H1 (cell line): ENCODE results near the gene RIT2. TPM values are rescaled to one million over a fixed set of nuclear protein-coding genes. Genes with fewer than 3 reads are reported as not detected.

Source experiments
- CTCF ChIA-PET: fragments of 300-600 bp; sonication (Branson Sonifier 250); formaldehyde crosslinking; loops from one replicate; lab custom pipeline; 2021; ENCODE audit not compliant: partially characterized antibody; lab: Charles Lee
- POLR2A ChIA-PET: fragments of 300-600 bp; sonication (Branson Sonifier 250); formaldehyde crosslinking; loops from one replicate; lab custom pipeline; 2021; ENCODE audit warnings: inconsistent platforms; ENCODE audit not compliant: partially characterized antibody; lab: Charles Lee
- DNase-seq, 2 experiments: peaks; one replicate each; pipeline versions ENCODE4 v3.0.0 to v3.0.0-alpha.2; 2010 to 2022; ENCODE audit warnings: low spot score in 2 of 2, low read depth in 1 of 2, mixed read lengths in 1 of 2
- FAIRE-seq: peaks from 2 replicates; lab custom pipeline; 2011; peaks lifted over from hg19 to GRCh38; lab: Jason Lieb, UNC
- H2AFZ ChIP-seq: 2 replicates; pipeline ENCODE4 v1.8.1; 2012; ENCODE audit warnings: low read length, inconsistent platforms
- H2AK5ac ChIP-seq: 2 replicates; pipeline ENCODE4 v1.6.1; 2013; ENCODE audit warnings: low read depth, low read length
- H2BK120ac ChIP-seq: replicated peaks from 2 replicates; pipeline ENCODE3; 2013; ENCODE audit warnings: low read depth, low read length, inconsistent platforms
- H2BK12ac ChIP-seq: 2 replicates; pipeline ENCODE4 v1.6.1; 2013; ENCODE audit warnings: low read depth, low read length
- H2BK15ac ChIP-seq: 2 replicates; pipeline ENCODE4 v1.6.1; 2013; ENCODE audit warnings: low read length
- H2BK20ac ChIP-seq: 2 replicates; pipeline ENCODE4 v1.6.1; 2013; ENCODE audit warnings: low read length
- H2BK5ac ChIP-seq: 2 replicates; pipeline ENCODE4 v1.6.1; 2013; ENCODE audit warnings: low read depth, low read length
- H3K14ac ChIP-seq: 2 replicates; pipeline ENCODE4 v1.6.1; 2013; ENCODE audit warnings: inconsistent platforms; ENCODE audit not compliant: insufficient read length
- H3K18ac ChIP-seq: 2 replicates; pipeline ENCODE4 v1.6.1; 2013; ENCODE audit warnings: low read length; ENCODE audit errors: extremely low read depth
- H3K23ac ChIP-seq: 2 replicates; pipeline ENCODE4 v1.6.1; 2013; ENCODE audit warnings: inconsistent platforms; ENCODE audit not compliant: insufficient read length
- H3K23me2 ChIP-seq: 2 replicates; pipeline ENCODE4 v1.6.1; 2013; ENCODE audit warnings: low read depth, low read length
- H3K27ac ChIP-seq: 2 replicates; pipeline ENCODE4 v1.6.1; 2011; ENCODE audit warnings: low read depth, low read length, inconsistent platforms
- H3K27me3 ChIP-seq, 4 experiments: replicated peaks in 1 of 4; 1 replicate in 1 of 4; 2 replicates in 3 of 4; pipeline versions ENCODE4 v1.6.1 to v1.8.1; 2011 to 2013; ENCODE audit warnings: low read length in 3 of 4, mild to moderate bottlenecking in 3 of 4, inconsistent platforms in 2 of 4, mixed read lengths in 2 of 4, moderate library complexity in 1 of 4; ENCODE audit not compliant: control insufficient read depth in 3 of 4, insufficient read depth in 3 of 4; ENCODE audit errors: extremely low read depth in 1 of 4
- H3K36me3 ChIP-seq, 4 experiments: 2 replicates each; pipeline versions ENCODE4 v1.6.1 to v1.8.1; 2011 to 2013; ENCODE audit warnings: mild to moderate bottlenecking in 4 of 4, low read length in 3 of 4, moderate library complexity in 2 of 4, control low read depth in 1 of 4, inconsistent platforms in 1 of 4; ENCODE audit not compliant: insufficient read depth in 4 of 4, control insufficient read depth in 2 of 4
- H3K4ac ChIP-seq: replicated peaks from 2 replicates; pipeline ENCODE3; 2013; ENCODE audit warnings: low read length, low read depth, mixed read lengths, inconsistent platforms; ENCODE audit not compliant: insufficient read length
- H3K4me1 ChIP-seq, 4 experiments: replicated peaks in 1 of 4; 1 replicate in 1 of 4; 2 replicates in 3 of 4; pipeline versions ENCODE4 v1.6.1 to v1.8.1; 2011 to 2013; ENCODE audit warnings: low read length in 3 of 4, inconsistent platforms in 2 of 4, mixed read lengths in 1 of 4; ENCODE audit not compliant: insufficient read depth in 4 of 4, control insufficient read depth in 3 of 4
- H3K4me2 ChIP-seq, 2 experiments: 2 replicates each; pipeline versions ENCODE4 v1.6.1 to v1.8.1; 2011 to 2013; ENCODE audit warnings: low read depth in 2 of 2, low read length in 2 of 2, control low read depth in 1 of 2, inconsistent platforms in 1 of 2, mild to moderate bottlenecking in 1 of 2; ENCODE audit not compliant: insufficient read depth in 1 of 2
- H3K4me3 ChIP-seq, 4 experiments: fragments of 200-600, 300-600 bp in 1 of 4; sonication (generic), shearing (Covaris generic), sonication (Bioruptor Twin) in 1 of 4; 2 replicates each; pipeline versions ENCODE4 v1.5.1 to v1.8.1; 2011 to 2016; ENCODE audit warnings: low read length in 4 of 4, low read depth in 3 of 4, control low read depth in 2 of 4, inconsistent platforms in 2 of 4, mild to moderate bottlenecking in 2 of 4, mixed read lengths in 1 of 4, moderate library complexity in 1 of 4; ENCODE audit not compliant: insufficient read depth in 2 of 4; ENCODE audit errors: extremely low read depth in 1 of 4
- H3K56ac ChIP-seq: replicated peaks from 2 replicates; pipeline ENCODE3; 2013; ENCODE audit warnings: low read depth, mild to moderate bottlenecking, mixed read lengths, low read length, inconsistent platforms; ENCODE audit not compliant: insufficient read length
- H3K79me1 ChIP-seq: 2 replicates; pipeline ENCODE4 v1.6.1; 2013; ENCODE audit warnings: low read depth, low read length, control low read depth
- H3K79me2 ChIP-seq, 2 experiments: 2 replicates each; pipeline versions ENCODE4 v1.6.1 to v1.8.1; 2012 to 2013; ENCODE audit warnings: low read length in 2 of 2, mild to moderate bottlenecking in 2 of 2, inconsistent platforms in 1 of 2; ENCODE audit not compliant: insufficient read depth in 2 of 2, control insufficient read depth in 1 of 2
- H3K9ac ChIP-seq, 4 experiments: replicated peaks in 1 of 4; 1 replicate in 1 of 4; 2 replicates in 3 of 4; pipeline versions ENCODE4 v1.6.1 to v1.8.1; 2011 to 2013; ENCODE audit warnings: low read depth in 3 of 4, low read length in 3 of 4, control low read depth in 2 of 4, mild to moderate bottlenecking in 2 of 4, moderate library complexity in 2 of 4, inconsistent platforms in 1 of 4; ENCODE audit errors: extremely low read depth in 1 of 4
- H3K9me3 ChIP-seq, 2 experiments: 2 replicates each; pipeline versions ENCODE4 v1.6.1 to v1.8.1; 2012 to 2013; ENCODE audit warnings: mild to moderate bottlenecking in 2 of 2, moderate library complexity in 2 of 2, control low read depth in 1 of 2, inconsistent platforms in 1 of 2, low read depth in 1 of 2, low read length in 1 of 2, mixed read lengths in 1 of 2; ENCODE audit not compliant: insufficient read depth in 2 of 2
- H4K20me1 ChIP-seq, 2 experiments: replicated peaks in 1 of 2; 2 replicates each; pipeline versions ENCODE3 to v1.8.1; 2011 to 2013; ENCODE audit warnings: inconsistent platforms in 2 of 2, low read length in 2 of 2, mild to moderate bottlenecking in 1 of 2; ENCODE audit not compliant: insufficient read depth in 2 of 2, control insufficient read depth in 1 of 2
- H4K5ac ChIP-seq: 2 replicates; pipeline ENCODE4 v1.6.1; 2013; ENCODE audit warnings: low read length, low read depth, mixed read lengths, inconsistent platforms; ENCODE audit not compliant: insufficient read length
- H4K8ac ChIP-seq: 2 replicates; pipeline ENCODE4 v1.8.0; 2013; ENCODE audit warnings: mild to moderate bottlenecking, moderate library complexity, low read length, inconsistent platforms; ENCODE audit not compliant: insufficient read depth; ENCODE audit errors: extremely low read depth
- H4K91ac ChIP-seq: replicated peaks from 2 replicates; pipeline ENCODE3; 2013; ENCODE audit warnings: low read length, mixed read lengths, inconsistent platforms; ENCODE audit not compliant: insufficient read length
- EP300 ChIP-seq, 2 experiments: IDR thresholded peaks; 1 replicate in 1 of 2; 2 replicates in 1 of 2; pipeline ENCODE4 v1.6.1; 2011 to 2012; ENCODE audit warnings: low read depth in 2 of 2, low read length in 2 of 2, mild to moderate bottlenecking in 2 of 2, borderline replicate concordance in 1 of 2, inconsistent platforms in 1 of 2, moderate library complexity in 1 of 2
- HDAC6 ChIP-seq: IDR thresholded peaks from one replicate; pipeline ENCODE4 v1.7.1; 2012; ENCODE audit warnings: low read depth, mild to moderate bottlenecking, inconsistent platforms, low read length, moderate library complexity
- POLR2A ChIP-seq, 2 experiments: IDR thresholded peaks; 1 replicate in 1 of 2; 2 replicates in 1 of 2; pipeline ENCODE4 v1.6.1; 2011; ENCODE audit warnings: low read depth in 2 of 2, low read length in 2 of 2, mild to moderate bottlenecking in 2 of 2; ENCODE audit errors: control extremely low read depth in 1 of 2
- RAD21 ChIP-seq, 2 experiments: IDR thresholded peaks in 1 of 2; conservative IDR thresholded peaks in 1 of 2; 2 replicates each; pipeline ENCODE4 v1.6.1; 2011; ENCODE audit warnings: low read depth in 2 of 2, low read length in 2 of 2, improper control_type of control experiment in 1 of 2, inconsistent platforms in 1 of 2, mild to moderate bottlenecking in 1 of 2, moderate library complexity in 1 of 2
- RBBP5 ChIP-seq: IDR thresholded peaks from 2 replicates; pipeline ENCODE4 v1.7.1; 2012; ENCODE audit warnings: low read depth, mild to moderate bottlenecking, inconsistent platforms, low read length, moderate library complexity, borderline replicate concordance
- YY1 ChIP-seq: IDR thresholded peaks from 2 replicates; pipeline ENCODE4 v1.6.1; 2011; ENCODE audit warnings: low read depth, mild to moderate bottlenecking, low read length
- WGBS, 2 experiments: shearing (Covaris generic) in 1 of 2; methylation state at CpG; one replicate each; pipeline versions ENCODE4 v1.1.6 to v1.1.7; 2013 to 2015; ENCODE audit warnings: low lambda C conversion rate in 2 of 2, mixed read lengths in 2 of 2, inconsistent platforms in 1 of 2, low coverage in 1 of 2, missing lambda C conversion rate in 1 of 2; ENCODE audit not compliant: insufficient replicate concordance in 2 of 2, insufficient coverage in 1 of 2, insufficient read length in 1 of 2; ENCODE audit errors: extremely low coverage in 1 of 2, missing lambda C conversion rate in 1 of 2; 5-methylcytosine and 5-hydroxymethylcytosine counted together
- polyA plus RNA-seq, 7 experiments: library from polyadenylated mRNA; depleted of rRNA in 3 of 7; stranded (reverse) in 5 of 7; unstranded in 2 of 7; fragments of >200 nt in 5 of 7; fragments of 200-250 nt in 2 of 7; gene quantifications; 1 replicate in 5 of 7; 2 replicates in 1 of 7; 4 replicates in 1 of 7; pipeline versions ENCODE4 v1.2.1 to v1.2.3, GENCODE V29; 2011 to 2013; ENCODE audit warnings: missing spikeins in 2 of 7, mixed read lengths in 2 of 7
- total RNA-seq: library from RNA; stranded (reverse); fragmentation: NEBNext Ultra II Directional; extraction: Animal tissue kit (Norgen Biotek cat#: 25700); gene quantifications from 2 replicates; pipeline ENCODE4 v1.2.1, GENCODE V29; 2021

RIT2 gene
- total and polyA plus RNA-seq, 2 of the 8 experiments (the other 6 are each of a cell fraction or from before 2014, with no cell fraction given) = 0.67 to 3.2 TPM

- H2BK15ac ChIP-seq = no peak overlapping the region
- no peak overlapping the region for H3K4ac ChIP-seq
- no peak overlapping the region for H2BK5ac ChIP-seq
- no peak overlapping the region for H3K9ac ChIP-seq
- no peak overlapping the region for H3K14ac ChIP-seq
- no peaks in the 10 kb centered on the region for H3K27me3 ChIP-seq
- H3K4me2 ChIP-seq = no peak overlapping the region
- H2AK5ac ChIP-seq = no peak overlapping the region
- H3K4me1 ChIP-seq = no peaks in the 10 kb centered on the region
- no peaks in the 10 kb centered on the region for H3K79me1 ChIP-seq
- no peak overlapping the region for H2BK12ac ChIP-seq
- H2AFZ ChIP-seq = no peak overlapping the region
- TF ChIP-seq EP300 (IDR thresholded peaks at IDR 0.05; ENCODE audit: borderline replicate concordance in 1 of 2, low read depth in 2 of 2, low read length in 2 of 2) (no peak), YY1 (no peak), HDAC6 (no peak), RAD21 (IDR thresholded peaks at IDR 0.05 in 1 of 2, conservative IDR thresholded peaks at IDR 0.05 in 1 of 2; ENCODE audit: low read depth in 2 of 2, low read length in 2 of 2) (no peak), RBBP5 (no peak), POLR2A (IDR thresholded peaks at IDR 0.05; ENCODE audit: control extremely low read depth in 1 of 2, low read depth in 2 of 2, low read length in 2 of 2) (no peak)
- TF ChIP-seq, all 59 proteins: peak for 0
- no peak overlapping the region for H3K56ac ChIP-seq
- H3K23me2 ChIP-seq = no peaks in the 10 kb centered on the region
- no peak overlapping the region for H2BK120ac ChIP-seq
- no peaks in the 10 kb centered on the region for H4K20me1 ChIP-seq
- 96% methylated on average over 2 of the region's 2 CpGs; no CpG with 5 or more reads in 1 of the 2 experiments for WGBS, 2 experiments
- H2BK20ac ChIP-seq = no peak overlapping the region
- no peaks in the 10 kb centered on the region for H3K36me3 ChIP-seq
- CTCF ChIA-PET = no interaction called here
- no peaks in the 10 kb centered on the region for H3K9me3 ChIP-seq
- no peak overlapping the region for H3K23ac ChIP-seq
- POLR2A ChIA-PET = no interaction called here
- H3K27ac ChIP-seq = no peak overlapping the region
- H4K91ac ChIP-seq = no peak overlapping the region
- H4K5ac ChIP-seq = no peak overlapping the region
- no peak for FAIRE-seq
- H3K18ac ChIP-seq = no peak overlapping the region
- no peaks in the 10 kb centered on the region for H3K79me2 ChIP-seq
- no peak overlapping the region for H4K8ac ChIP-seq
- no peak overlapping the region for H3K4me3 ChIP-seq
- DNase-seq = no peak
These were observed 221.5 kb downstream of the RIT2 start for GRCh38 chr18:42893977-42894376.
